Activated CD8-positive, alpha-beta memory T cell treated with anti-CD3 and anti-CD28 coated beads for 36 hours (primary cell): ENCODE data around the gene DPYSL5. TPM values are rescaled to one million over a fixed set of nuclear protein-coding genes. Genes with fewer than 3 reads are reported as not detected.

ENCODE experiments used
- CTCF ChIA-PET: fragments of 350-600 bp; sonication (Branson Sonifier 250); formaldehyde crosslinking; loops from one replicate; lab custom pipeline; 2021; ENCODE audit warnings: antibody characterized with exemption; lab: Charles Lee
- POLR2A ChIA-PET: fragments of 350-600 bp; sonication (Branson Sonifier 250); formaldehyde crosslinking; loops from one replicate; lab custom pipeline; 2021; ENCODE audit warnings: antibody characterized with exemption; lab: Charles Lee
- total RNA-seq, 2 experiments: library from RNA; stranded (reverse); gene quantifications; one replicate each; pipeline ENCODE4 v1.2.3, GENCODE V29; 2021

The DPYSL5 gene
- total RNA-seq, 2 experiments from 2014 or later: not detected

DNA sequence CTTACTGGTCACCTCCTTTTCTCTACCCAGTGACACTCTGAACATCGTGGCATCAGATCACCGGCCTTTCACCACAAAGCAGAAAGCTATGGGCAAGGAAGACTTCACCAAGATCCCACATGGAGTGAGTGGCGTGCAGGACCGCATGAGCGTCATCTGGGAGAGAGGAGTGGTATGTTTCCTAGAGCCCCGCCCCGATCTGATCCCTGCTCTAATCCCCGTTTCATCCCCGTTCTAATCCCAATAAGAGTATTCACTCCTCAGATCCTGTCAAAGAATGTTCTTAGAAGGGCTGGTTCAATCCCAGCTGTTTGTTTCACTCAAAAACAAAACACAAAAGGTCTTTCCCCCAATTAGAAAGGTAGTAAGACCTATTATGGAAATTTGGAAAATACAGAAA lies 92.1 kb downstream of the DPYSL5 start:
- ChIA-PET POLR2A (no interaction called here), CTCF (interaction anchor here (3.5 kb wide), 1 partner anchor 93 kb away, joined by 20 read pairs; no protein-coding TSS in a partner anchor)

DNA sequence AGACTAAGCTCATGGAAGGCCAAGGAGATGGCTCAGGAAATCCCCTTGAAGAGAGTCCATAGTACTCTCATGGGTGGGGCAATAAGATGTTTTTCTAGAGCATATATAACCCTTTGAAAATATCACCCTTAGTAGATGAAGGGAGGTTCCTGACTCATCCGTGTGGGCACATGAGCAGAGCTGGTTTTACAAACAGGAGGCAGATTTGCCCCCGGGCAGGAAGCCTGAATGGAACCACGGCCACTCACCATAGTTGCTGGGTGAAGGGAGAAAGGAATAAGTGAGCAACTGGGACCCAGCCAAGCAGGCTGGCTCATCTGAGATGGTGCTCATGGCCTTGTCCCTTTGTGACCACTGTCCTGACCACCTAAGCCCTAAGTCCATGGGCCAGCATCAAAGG lies 93.6 kb downstream of the DPYSL5 start:
- CTCF ChIA-PET: interaction anchor here (0.9 to 3.5 kb wide), 5 partner anchors 19 to 95 kb away, joined by 3 to 20 read pairs (median 6); no protein-coding TSS in a partner anchor

DNA sequence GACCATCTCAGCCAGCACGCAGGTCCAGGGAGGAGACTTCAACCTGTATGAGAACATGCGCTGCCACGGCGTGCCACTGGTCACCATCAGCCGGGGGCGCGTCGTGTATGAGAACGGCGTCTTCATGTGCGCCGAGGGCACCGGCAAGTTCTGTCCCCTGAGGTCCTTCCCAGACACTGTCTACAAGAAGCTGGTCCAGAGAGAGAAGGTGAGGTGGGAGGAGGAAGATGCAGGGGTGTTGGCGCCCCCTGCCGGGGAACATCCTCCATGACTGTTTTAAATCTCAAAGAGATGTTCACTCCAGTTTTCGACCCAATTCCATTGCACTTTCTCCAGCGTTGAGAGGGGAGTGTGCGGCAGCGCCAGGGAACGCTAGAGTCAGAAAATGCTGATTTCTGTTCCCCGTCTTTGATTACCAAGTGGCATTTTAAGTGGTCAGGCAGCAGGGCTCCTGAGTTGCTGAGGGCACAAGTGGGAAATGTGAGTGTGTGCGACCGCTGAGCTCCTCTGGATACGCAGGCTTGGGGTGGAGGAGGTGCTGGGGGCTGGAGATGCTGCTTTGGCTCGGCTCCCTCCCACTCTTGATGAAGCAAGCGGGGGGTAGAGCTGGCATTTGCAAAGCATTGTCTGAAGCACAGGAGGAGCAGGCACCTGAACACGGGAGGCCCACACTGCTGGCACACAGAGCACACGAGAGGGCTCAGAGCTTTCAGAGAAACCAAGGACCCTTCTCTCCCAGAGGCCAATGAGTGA lies 94.8 kb downstream of the DPYSL5 start:
- POLR2A ChIA-PET: no interaction called here
- CTCF ChIA-PET: interaction anchor here (0.7 to 3.5 kb wide), 12 partner anchors 10 to 178 kb away, joined by 3 to 39 read pairs (median 4); partner anchors contain the start of genes DPYSL5 and SLC35F6

More for the DNA sequence above, 93.6 kb downstream of the DPYSL5 start:
- POLR2A ChIA-PET: no interaction called here

DNA sequence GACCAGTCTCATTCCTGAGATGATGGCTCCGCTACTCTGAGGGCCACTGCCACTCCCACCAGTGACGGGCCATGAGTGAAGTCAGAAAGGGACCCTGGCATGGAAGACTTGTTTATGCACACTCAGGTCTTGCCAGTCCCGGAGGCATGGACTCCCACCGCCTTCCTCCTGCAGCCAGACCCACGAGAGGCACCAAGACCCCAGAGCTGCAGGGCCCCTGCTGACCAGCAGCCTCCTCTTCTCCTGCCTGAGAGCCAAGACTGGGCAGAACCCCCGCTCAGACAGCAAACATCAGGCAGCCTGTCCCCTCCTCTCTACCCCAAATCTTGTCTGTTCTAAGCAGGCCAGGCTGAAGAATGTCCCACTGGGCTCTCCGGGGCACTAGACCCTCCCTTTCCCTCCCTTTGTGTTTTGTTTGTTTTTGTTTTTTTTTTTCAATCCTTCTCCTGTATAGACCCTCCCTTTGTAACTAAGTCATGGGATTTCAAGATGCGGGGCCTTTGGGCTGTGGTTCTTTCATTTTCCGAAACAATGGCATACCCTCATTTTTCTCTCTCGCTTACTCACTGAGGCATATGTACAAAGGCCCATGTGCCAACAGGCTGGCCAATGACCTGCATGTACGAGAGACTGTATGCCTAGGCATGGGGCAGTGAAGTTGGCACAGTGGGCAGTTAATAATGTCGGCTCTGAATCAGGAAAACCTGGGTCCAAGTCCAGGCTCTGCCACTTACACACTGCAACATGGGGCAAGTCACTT lies 98.2 kb downstream of the DPYSL5 start:
- ChIA-PET POLR2A (no interaction called here), CTCF (no interaction called here)

DNA sequence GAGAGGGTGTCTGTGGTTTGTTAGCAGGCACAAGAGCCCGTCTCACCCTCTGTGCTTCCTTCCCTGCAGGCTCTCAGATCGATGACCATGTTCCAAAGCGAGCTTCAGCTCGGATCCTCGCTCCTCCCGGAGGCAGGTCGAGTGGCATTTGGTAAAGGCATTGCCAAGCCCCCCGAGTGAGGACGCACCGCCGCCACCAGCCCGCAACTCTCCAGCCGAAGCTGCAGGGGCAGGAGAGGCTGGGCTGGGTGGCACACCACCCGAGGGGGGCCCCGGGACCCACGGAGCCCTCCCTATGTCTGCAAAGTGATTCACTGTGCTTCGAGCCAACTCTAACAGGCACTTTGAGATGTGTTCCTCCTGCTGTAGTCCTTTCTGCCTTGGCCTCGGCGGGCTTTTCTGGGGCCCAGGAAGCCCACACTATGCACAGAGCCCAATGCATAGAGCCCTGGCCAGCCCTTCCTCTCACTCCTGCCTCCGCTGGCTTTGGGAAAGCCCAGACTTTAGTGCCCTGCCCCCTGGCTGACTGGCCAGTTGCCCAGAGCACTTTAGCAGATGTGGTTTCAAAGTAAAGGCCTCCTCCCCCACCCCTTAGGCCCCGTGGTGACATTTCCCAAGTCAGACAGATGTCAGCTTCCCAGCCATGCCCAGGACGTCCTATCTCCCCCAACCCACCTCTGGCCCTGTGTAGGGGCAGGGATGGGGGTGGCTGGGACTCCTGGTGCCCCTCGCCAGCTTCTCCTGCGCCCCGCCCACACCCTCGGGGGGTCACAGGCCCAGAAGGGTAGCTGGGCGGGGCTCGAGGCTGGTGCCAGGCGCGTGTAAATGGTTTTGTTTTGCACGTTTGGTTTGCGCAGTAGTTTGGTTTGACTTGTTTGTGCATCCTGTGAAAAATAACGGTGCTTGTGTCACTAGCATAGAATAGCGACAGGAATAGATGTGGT lies 99.2 kb downstream of the DPYSL5 start:
- POLR2A ChIA-PET: no interaction called here
- CTCF ChIA-PET: interaction anchor here (0.6 kb wide), 1 partner anchor 326 kb away, joined by 3 read pairs; no protein-coding TSS in a partner anchor

DNA sequence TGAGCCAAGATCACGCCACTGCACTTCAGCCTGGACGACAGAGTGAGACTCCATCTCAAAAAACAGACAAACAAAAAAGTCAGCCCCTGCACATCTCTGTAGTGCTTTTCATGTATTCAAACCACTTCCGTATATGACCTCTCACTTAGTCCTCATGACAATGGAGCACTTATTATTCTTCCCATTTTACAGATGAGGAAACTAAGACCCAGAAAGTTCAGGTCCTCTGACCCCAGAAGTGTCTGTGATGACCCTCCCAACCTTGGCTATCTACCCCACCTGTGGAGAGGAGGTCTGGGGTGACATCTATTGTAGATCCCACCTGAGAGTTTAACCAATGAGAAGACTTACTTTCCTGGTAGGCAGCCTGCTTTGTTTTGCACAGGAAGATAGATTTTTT lies 100.9 kb downstream of the DPYSL5 start:
- ChIA-PET POLR2A (no interaction called here), CTCF (no interaction called here)

DNA sequence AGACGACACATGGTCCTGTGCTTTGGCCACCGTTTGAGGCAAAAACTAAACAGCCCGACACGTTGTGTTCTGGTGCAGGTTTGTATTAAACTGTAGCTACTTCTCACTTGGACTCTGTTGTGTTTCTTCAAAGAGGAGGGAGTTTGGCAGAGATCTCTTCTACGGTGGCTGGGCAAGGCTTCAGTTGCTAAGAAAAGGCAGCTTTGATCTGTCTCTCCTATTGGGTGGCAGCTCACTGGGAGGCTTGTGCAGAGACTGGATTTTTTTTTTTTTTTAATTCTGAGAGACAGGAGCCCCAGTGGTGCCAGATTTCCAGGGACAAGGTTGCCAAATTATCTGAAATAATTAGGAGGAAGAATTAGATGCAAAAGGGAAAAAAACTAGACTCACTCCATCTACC lies 102.3 kb downstream of the DPYSL5 start:
- ChIA-PET CTCF (no interaction called here), POLR2A (no interaction called here)

DNA sequence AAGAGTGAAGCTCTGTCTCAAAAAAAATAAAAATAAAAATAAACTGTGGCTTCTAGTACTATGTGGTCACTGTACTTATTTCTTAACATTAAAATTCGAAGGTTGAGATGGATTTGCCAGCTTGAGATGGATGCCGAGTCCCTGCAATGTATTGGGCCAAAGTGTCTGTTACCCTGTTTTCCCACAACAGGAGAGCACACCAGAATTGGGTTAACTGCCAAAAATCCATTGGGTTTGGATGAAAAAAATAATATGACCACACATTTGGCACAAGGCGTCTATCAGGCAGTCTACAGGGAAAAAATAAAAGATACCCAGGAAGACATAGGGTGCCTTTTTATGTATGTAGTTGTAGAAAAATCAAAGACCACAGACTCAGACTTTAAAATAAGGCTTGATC lies 103.3 kb downstream of the DPYSL5 start:
- POLR2A ChIA-PET: no interaction called here
- CTCF ChIA-PET: no interaction called here

DNA sequence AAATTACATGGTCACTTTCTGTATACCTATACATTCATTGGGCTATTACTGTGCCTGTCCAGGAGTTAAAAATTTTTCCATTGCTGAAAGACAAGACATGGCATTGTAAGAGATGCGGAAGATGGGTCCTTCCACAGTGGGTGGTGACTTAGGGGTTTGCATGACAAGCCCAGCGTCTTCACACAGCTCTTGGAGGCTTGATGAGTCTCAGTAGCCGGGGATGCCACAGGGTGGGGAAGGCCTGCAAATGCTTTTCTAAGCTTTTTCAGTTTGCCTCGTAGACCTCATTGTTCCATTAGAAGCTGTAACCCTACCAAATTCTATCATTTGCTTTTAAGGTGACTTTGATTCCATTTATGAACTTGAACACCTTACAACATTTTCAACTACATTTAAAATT lies 104.4 kb downstream of the DPYSL5 start:
- POLR2A ChIA-PET: no interaction called here
- CTCF ChIA-PET: interaction anchor here (1.1 kb wide), 1 partner anchor 10 kb away, joined by 5 read pairs; no protein-coding TSS in a partner anchor

DNA sequence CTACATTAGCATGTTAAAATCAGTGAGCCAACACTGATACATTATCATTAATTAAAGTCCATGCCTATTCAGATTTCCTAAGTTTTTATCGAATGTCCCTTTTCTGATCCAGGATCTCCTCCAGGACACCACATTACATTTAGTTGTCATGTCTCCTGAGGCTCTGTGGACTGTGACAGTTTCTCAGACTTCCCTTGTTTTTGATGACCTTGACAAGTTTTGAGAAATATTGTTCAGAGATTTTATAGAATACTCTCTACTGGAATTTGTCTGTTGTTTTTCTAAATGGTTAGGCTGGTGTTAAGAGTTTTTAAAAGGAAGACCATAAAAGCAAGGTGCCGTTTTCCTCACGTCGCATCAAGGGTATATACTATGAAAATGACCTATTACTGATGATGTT lies 106.2 kb downstream of the DPYSL5 start:
- ChIA-PET CTCF (interaction anchor here (1.4 kb wide), 1 partner anchor 8 kb away, joined by 5 read pairs; no protein-coding TSS in a partner anchor), POLR2A (no interaction called here)

DNA sequence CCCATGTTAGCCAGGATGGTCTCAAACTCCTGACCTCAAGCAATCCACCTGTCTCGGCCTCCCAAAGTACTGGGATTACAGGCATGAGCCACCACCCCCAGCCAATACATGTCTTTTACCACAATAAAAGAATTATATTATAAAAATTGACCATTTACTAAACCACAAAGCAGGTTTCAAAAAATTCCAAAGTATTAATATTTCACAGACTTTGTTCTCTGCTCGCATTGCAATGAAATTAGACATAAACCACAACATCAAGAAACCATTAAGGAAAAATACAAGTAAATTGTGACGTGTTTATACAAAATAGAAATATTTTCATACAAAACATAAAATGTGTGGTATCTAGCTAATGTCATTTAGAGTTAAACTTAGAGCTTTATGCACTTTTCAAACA lies 109.1 kb downstream of the DPYSL5 start:
- CTCF ChIA-PET: interaction anchor here (0.5 to 1.6 kb wide), 2 partner anchors 60 to 179 kb away, joined by 3 to 7 read pairs; no protein-coding TSS in a partner anchor
- POLR2A ChIA-PET: no interaction called here

DNA sequence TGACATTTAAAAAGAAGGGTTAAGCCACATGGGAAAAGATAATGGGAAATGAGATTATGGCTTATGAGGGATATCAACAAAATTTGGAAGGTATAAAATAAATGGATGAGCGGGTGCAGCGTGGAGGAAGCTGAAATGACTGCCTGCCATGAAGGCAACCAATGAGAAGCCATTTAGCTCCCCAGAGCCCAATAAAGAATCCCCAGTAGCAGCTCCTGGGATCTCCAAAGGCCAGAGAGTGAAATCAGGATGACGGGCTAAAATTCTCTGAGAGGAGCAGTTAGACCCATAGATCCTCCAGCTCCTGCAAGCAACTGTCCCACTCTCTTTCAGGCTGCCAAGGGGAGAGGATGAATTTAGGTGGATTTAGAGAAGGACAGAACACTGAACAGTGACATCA lies 109.6 kb downstream of the DPYSL5 start:
- ChIA-PET POLR2A (interaction anchor here (0.8 kb wide), 1 partner anchor 205 kb away, joined by 3 read pairs; no protein-coding TSS in a partner anchor), CTCF (interaction anchor here (0.5 to 1.6 kb wide), 3 partner anchors 37 to 178 kb away, joined by 3 to 7 read pairs (median 3); no protein-coding TSS in a partner anchor)

DNA sequence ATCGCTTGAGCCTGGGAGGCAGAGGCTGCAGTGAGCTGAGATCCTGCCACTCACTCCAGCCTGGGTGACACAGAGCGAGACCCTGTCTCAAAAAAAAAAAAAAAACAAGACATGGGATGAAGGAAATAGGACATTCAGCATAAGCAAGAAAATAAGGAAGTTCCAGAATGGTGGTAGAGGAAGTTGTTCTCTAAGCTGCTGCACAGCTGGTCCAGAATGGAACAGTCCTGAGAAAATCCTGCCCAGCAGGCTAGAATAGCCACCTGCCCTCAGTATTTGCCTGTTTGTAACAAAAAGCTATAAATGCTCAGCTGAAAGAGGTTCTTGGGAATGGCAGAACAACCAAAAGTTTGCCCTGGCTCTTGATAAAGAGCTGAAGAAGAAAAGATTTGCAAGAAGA lies 111.4 kb downstream of the DPYSL5 start:
- CTCF ChIA-PET: interaction anchor here (0.8 to 1.6 kb wide), 5 partner anchors 16 to 135 kb away, joined by 3 to 7 read pairs (median 4); no protein-coding TSS in a partner anchor
- POLR2A ChIA-PET: no interaction called here

DNA sequence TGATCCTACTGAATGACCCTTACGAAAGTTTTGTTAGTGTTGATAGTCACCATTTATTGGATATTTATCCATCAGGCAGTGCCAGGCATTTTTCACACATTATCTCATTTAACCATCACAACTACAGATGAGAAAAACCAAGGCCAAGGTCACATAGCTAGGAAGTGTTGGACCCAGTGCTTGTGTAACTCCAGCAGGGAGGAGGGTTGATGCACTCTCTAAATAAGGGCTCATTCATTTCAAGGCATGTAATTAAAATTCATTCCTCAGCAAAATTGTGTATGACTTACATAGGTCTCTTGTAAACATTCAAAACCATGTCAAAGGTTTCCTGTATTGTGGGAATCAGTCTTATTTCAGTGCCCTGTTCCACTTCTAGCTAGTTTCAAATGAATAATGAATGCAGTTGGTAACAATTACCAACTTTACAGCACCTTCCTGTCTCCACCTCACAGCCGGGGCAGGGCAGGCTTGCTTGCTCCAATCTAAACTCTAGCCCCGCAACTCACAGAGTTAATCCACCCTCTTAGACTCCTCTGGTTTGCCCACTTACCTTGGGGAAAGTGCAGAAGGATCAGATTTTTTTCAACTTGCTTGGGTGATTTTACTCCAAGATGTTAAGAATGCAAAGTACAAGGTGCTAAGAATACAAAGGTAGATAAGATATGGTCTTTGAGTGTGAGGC lies 116.7 kb downstream of the DPYSL5 start:
- ChIA-PET POLR2A (no interaction called here), CTCF (interaction anchor here (0.9 to 1.2 kb wide), 3 partner anchors 11 to 55 kb away, joined by 3 to 4 read pairs (median 3); no protein-coding TSS in a partner anchor)

DNA sequence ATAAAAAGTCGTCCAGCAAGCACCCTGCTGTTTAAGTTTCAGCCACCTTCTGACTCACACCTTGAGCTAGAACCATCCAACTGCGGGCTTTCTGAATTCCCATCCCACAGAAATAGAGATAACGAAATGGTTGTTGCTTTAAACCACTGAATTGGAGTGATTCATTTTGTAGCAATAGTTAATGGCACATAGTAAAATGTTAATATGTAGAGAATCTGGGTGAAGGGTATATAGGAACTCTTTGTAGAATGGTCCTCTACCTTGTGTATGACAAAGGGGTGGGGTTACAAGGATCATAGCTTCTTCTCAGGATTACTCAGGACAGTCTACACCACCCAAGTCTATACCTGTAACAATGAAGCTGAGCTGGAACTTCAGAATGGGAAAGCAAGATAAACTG lies 120.1 kb downstream of the DPYSL5 start:
- POLR2A ChIA-PET: interaction anchor here (1.0 kb wide), 1 partner anchor 54 kb away, joined by 4 read pairs; no protein-coding TSS in a partner anchor
- CTCF ChIA-PET: interaction anchor here (0.8 to 1.8 kb wide), 6 partner anchors 9 to 312 kb away, joined by 3 to 5 read pairs (median 4); no protein-coding TSS in a partner anchor

DNA sequence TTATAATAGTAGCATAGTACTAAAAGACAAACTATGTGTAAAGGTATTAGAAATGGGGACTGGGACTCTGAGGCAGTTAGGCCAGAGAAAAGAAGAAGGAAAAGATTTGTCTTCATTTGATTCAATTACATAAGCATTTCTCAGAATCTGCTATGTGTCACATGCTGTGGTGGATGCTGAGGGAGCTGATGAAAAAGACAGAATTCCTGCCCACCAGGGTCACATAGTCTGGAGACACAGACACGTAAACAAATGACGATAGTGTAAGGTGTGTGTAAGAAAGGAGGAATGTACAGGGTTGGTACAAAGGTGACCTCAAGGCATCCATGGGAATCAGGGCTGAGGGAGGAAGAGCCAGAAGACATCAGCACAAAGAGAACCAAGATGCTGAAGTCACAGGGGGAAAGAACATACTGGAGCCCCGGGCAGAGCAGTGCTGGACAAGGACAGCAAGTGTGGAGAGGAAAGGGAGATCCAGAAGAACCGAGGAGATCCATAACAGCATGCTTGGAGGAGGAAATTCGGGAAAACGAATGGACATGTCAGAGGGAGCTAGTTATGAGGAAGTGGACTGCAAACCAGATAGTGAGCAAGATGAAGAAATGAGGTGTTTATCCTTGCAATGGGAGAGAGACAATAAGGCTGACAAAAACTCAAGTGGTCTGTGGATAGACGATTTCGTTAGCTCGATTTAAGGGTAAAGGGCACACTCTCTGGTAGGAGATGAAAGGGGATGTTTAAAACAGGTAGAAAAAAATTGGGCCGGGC lies 121.3 kb downstream of the DPYSL5 start:
- CTCF ChIA-PET: interaction anchor here (0.6 to 1.5 kb wide), 7 partner anchors 8 to 223 kb away, joined by 3 to 5 read pairs (median 3); no protein-coding TSS in a partner anchor
- POLR2A ChIA-PET: interaction anchor here (1.0 kb wide), 1 partner anchor 53 kb away, joined by 4 read pairs; no protein-coding TSS in a partner anchor
